Measurements from ENCODE around the gene BEST4.
"Not testable (repeated sequence)": the region's sequence is repeated elsewhere in the genome, so short reads cannot be mapped to it uniquely, and the experiment has no call there.

- TF ChIP-seq, protein P1, sequence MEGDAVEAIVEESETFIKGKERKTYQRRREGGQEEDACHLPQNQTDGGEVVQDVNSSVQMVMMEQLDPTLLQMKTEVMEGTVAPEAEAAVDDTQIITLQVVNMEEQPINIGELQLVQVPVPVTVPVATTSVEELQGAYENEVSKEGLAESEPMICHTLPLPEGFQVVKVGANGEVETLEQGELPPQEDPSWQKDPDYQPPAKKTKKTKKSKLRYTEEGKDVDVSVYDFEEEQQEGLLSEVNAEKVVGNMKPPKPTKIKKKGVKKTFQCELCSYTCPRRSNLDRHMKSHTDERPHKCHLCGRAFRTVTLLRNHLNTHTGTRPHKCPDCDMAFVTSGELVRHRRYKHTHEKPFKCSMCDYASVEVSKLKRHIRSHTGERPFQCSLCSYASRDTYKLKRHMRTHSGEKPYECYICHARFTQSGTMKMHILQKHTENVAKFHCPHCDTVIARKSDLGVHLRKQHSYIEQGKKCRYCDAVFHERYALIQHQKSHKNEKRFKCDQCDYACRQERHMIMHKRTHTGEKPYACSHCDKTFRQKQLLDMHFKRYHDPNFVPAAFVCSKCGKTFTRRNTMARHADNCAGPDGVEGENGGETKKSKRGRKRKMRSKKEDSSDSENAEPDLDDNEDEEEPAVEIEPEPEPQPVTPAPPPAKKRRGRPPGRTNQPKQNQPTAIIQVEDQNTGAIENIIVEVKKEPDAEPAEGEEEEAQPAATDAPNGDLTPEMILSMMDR (IDR thresholded peaks at IDR 0.05; ENCODE audit: insufficient read depth, low read length, poor library complexity, severe bottlenecking): not testable (repeated sequence)
- TF ChIP-seq EZH2phosphoT487 (conservative IDR thresholded peaks at IDR 0.05; ENCODE audit: low read length): not testable (repeated sequence)
These were observed 21.5 kb downstream of the BEST4 start for GRCh38 chr1:44766421-44766820.

All from SU-DHL-6 (cell line).